HT-29 (cell line): ENCODE data around the gene MRPL57. TPM values are rescaled to one million over a fixed set of nuclear protein-coding genes. Genes with fewer than 3 reads are reported as not detected.
"Not testable (repeated sequence)": the region's sequence is repeated elsewhere in the genome, so short reads cannot be mapped to it uniquely, and the experiment has no call there.

Source experiments
- DNase-seq: peaks from one replicate; pipeline ENCODE4 v3.0.0-alpha.2; 2015; ENCODE audit warnings: low spot score
- total RNA-seq: library from RNA; depleted of rRNA; stranded (reverse); fragments of >200 nt; shearing (Covaris generic); gene quantifications from 2 replicates; pipeline ENCODE4 v1.2.3, GENCODE V29; 2014; rRNA removed

MRPL57 gene
- total RNA-seq, result 112 and 143 TPM in 2 replicates

DNA sequence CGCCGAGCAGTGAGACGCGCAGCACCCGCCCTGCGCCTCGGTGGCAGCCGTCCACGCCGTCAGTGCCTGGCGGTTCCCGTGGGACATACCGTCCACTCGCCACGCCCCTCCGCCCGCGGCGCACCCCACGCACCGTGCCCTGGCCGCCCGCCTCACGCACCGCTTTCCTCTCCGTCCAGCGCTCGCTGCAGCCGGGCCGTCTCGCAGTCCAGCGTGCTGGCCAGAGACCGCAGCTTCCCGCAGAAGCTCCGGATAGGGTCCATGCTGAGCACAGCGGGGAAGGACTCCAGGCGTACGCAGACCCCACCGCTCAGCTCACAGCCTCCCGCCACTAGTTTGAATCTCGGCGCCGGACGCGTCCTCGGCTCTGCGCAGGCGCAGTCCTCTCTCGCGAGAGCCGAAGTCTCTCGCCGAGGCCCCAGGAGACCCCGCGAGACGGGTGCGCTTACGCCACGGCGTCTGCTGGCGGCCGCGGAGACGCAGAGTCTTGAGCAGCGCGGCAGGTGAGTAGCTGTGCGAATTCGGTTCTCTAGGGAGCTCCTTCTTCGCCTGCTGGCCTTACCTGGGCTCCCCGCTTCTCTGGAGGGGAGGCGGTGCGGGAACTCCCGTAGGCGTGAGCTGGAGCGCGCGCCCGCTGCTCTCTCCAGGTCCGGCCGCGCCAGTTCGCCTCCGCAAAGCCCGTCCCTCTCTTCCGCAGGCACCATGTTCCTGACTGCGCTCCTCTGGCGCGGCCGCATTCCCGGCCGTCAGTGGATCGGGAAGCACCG lies at the start of gene MRPL57, which contains the start of gene SKA3:
Gene MRPL57, plus strand, starts transcription at position 444 of the 767 bp plus-strand sequence. Its CDS starts 259 bp downstream, at position 703.
Gene SKA3, minus strand, starts transcription at position 338 of the 767 bp plus-strand sequence. Its CDS starts 75 bp downstream, at position 263.
- DNase-seq, result peak; percentile 100

DNA sequence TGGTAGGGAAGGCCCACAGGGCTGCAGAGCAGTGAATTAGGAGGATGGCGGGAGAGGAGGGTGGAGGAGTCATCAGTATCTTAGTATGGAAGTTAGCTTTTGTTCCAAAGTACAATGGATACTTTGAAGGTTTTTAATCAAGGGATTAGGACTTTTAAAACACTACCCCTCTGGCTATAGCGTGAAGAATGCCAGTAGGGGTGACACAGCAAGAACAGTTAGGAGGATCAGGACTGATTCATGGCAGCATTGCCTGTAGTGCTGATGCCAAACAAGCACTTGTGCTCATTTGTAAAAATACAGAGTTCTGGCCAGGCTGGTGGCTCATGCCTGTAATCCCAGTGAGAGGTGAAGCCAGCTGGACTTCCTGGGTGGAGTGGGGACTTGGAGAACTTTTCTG lies 46.3 kb upstream of the MRPL57 start:
- no peak for DNase-seq

DNA sequence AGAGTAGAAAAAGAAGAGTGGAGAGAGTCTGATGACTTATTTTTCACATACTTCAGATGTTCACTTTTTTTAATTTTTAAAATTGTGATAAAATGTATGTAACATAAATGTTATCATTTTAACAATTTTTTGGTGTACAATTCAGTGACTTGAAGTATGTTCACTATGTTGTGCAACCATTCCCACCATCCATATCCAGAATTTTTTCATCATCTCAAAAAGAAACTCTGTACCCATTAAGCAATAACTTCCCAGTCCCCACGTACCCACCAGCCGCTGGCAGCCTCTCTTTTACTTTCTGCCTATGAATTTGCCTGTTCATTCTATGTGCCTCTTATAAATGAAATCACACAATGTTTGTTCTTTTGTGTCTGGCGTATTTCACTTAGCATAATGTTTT lies 43.4 kb upstream of the MRPL57 start:
- DNase-seq, result no peak

DNA sequence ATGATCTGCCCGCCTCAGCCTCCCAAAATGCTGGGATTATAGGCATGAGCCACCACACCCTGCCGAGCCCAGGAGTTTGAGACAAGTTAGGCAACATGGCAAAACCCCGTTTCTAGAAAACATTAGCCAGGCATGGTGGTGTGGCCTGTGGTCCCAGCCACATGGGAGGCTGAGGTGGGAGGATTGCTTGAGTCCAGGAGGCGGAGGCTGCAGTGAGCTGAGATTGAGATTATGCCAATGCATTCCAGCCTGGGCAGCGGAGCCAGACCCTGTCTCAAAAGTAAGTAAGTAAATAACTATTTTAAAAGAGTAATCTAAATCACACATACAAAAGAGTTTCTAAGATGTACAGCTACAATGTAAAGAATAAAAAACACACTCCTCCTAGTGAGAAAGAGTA lies 42.0 kb upstream of the MRPL57 start:
- no peak for DNase-seq

DNA sequence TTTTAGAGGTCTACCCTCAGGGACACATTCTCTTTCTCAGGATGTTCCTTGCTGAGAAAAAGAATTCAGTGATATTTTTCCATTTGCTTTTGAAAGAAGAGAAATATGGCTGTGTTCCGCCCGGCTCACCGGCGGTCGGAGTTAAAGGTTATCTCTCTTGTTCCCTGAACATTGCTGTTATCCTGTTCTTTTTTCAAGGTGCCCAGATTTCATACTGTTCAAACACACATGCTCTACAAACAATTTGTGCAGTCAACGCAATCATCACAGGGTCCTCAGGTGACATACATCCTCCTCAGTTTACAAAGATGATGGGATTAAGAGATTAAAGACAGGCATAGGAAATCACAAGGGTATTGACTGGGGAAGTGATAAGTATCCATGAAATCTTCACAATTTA lies 40.6 kb upstream of the MRPL57 start:
- not testable (repeated sequence) for DNase-seq

DNA sequence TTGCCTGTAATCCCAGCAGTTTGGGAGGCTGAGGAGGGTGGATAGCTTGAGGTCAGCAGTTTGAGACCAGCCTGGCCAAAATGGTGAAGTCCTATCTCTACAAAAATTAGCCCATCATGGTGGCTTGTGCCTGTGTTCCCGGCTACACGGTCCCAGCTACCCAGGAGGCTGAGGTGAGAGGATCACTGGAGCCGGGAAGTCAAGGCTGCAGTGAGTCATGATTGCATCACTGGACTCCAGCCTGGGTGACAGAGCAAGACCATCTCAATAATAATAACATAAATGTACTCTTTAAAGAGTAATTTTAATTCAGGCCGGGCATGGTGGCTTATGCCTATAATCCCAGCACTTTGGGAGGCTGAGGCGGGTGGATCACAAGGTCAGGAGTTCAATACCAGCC lies 38.8 kb upstream of the MRPL57 start:
- DNase-seq, result no peak

DNA sequence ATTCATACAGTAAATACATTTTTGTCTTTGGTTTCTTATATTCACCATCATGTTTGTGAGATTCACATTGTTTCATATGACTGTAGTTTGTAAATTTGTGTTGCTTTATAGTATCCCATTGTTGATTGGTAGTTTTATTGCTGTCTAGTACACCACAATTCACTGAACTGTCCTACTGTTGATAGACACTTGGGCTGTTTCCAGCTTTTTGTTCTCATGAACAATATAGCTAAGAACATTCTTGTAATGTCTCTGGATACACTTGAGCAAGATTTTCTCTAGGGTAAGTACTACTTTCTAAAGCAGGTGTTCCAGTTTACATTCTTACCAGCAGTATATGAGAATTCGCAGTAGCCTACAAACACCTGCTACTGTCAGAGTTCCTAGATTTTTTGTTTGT lies 37.9 kb upstream of the MRPL57 start:
- no peak for DNase-seq

DNA sequence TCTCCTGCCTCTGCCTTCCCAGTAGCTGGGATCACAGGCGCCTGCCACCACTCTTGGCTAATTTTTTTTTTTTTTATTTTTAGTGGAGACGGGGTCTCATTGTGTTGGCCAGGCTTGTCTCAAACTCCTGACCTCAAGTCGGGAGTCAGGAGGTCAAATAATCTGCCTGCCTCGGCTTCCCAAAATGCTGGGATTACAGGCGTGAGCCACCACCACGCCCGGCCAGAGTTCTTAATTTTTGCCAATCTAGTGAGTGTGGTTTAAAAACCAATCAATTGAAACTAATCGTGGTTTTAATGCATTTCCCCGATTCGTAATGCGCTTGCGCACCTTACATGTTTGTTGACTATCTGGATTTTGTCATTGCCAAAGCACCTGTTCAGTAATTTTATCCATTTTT lies 37.1 kb upstream of the MRPL57 start:
- DNase-seq, result no peak

DNA sequence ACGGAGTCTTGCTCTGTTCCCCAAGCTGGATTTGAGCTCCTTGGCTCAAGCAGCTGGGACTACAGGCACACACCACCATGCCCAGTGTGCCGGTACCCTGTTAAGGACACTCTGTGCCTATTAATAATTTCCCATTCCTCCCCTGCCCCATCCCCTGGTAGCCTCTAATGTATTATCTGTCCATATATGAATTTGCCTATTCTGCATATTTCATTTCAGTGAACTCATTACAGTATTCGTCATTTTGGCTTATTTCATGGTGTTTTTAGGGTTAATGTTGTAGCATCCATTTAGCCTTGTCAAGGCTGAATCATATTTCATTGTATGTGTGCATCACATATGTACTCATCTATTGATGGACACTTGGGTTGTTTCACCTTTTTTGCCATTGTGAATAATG lies 33.7 kb upstream of the MRPL57 start:
- no peak for DNase-seq

DNA sequence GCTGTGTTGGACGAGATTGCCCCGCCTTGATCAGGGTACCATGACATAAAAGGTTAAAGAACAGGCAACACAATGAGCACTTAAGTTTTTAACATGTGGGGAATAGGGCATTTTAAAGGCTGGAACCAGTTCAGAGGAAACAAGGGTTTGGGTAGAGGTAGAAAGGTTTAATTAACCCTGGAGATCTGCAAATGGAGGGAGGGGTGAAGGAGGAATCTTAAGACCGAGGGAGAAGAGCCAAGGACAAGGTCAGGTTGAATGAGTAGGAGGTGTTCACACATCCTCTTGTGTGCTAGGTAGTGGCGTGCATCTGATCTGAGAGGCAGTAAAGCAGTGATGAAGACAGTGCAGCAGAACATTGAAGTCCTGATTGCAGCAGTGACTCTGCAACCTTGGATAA lies 28.6 kb upstream of the MRPL57 start:
- DNase-seq, result no peak

DNA sequence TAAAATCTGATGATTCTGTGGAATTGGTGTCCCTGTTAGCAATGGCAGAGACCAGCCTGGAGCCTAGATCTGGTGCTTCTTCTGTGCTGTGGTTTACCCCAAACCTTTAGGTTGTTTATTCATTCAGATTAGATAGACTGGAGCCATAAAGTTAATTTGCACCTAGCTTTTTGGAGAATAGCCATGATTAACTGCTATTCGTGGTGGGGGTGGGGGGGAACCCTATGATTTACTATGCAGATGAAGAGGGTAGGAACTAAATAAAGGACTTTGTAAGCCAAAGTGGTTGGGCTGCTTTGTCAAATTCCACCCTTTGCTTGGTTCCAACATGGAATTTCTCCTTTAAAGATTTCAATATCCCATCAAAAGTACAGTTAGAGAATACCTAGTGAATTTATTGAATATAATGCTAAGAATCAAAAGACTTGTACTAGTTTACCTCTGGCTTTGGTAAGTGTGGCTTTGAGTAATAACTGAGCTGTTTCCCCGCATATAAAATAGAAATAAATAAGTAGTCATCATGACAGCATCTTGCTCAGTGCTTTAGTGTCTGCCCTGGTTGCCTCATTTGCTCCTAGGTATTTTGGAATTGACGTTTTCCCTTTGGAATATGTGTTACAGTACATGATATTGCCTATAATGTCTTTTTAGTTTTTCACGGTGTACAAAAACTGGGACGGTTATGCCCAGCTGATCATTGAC lies 27.8 kb upstream of the MRPL57 start:
- no peak for DNase-seq

DNA sequence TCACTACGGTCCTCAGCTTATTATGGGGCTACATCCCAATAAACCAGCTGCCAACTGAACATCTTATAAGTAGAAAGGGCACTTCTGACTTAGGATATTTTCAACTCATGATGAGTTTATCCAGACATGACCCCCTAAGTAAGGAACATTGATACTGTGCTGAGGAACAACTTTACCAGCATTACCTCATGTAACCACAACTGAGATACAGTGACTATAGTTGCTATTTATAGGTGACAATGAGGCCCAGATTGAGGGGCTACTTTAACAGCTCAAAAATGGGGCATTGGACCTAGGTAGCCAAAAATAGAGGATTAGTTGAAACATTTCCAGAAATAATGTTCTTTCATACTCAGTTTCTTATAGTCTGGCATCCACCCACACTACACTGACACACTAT lies 26.9 kb upstream of the MRPL57 start:
- DNase-seq, result no peak

DNA sequence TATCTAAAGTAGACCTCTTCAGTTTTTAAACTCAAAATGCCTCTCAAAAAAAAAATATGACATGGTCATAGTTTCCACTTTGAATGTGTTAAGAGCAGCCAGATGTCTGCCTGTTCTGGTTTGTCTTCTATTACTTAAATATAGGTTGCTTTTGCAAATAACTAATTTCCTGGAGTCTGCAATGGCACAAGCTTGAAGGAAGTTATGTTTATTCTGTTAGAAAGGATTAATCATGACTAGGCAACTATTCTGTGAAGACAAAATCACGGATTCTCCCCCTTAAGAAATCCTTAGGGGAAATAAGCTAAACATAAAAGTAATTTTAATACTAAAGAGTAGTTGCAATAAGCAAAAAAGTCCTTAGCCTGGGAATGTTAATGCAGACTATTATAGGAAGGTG lies 26.4 kb upstream of the MRPL57 start:
- DNase-seq, result no peak

DNA sequence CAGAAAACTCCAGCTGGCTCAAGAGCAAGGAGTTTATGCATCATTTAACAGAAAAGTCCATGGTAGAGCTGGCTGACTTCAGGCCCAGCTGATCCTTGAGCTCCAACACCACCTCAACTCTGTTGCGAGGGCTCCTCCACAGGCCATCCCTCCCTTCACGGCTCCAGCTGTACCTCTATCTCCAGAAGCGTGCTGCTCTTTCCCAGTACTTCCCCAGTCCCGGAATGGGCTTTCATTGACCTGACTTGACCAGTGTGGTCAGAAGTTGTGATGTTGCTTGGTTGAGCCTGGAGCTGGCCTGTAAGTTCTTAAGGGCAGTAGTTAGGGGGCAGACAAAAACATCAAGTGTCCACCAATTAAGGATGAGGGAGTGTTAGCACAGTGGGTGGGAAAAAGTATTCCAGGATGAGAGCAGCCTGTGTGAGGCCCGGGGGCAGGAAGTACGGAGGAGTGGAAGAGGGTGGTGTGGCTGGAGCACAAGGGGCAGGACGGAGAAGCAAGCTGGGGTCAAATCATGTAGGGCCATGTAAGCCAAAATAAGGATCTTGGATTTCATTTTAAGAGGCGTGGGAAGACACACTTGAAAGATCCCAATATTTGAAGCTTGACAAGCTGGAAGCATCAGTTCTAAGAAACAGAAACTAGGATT lies 24.1 kb upstream of the MRPL57 start:
- no peak for DNase-seq

DNA sequence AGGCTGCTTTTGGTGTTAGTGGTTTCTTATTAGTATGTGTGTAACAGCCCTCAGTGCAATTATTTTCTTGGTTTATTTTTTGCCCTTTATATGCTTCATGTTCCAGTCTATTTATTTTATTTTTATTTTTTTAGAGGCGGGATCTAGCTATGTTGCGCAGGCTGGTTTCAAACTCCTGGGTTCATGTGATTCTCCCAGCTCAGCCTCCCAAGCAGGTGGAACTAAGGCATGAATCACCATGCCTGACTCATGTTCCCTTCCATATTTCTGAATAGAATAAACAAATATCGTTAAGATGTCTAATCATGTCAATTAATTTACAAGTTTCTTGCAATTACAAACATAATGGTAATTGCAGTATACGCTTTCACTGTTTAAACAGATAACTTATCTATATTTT lies 11.8 kb upstream of the MRPL57 start:
- DNase-seq, result no peak

DNA sequence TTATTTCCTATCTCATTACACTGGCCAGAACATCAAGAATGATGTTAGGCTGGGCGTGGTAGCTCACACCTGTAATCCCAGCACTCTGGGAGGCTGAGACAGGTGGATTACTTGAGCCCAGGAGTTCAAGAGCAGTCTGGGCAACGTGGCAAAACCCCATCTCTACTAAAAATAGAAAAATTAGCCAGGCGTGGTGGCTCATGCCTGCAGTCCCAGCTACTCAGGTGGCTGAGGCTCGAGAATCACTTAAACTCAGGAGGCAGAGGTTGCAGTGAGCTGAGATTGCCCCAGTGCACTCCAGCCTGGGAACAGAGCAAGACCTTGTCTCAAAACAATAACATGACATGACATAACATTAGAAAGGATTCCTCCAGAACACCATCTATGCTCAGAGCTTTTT lies 10.9 kb upstream of the MRPL57 start:
- DNase-seq, result not testable (repeated sequence)

DNA sequence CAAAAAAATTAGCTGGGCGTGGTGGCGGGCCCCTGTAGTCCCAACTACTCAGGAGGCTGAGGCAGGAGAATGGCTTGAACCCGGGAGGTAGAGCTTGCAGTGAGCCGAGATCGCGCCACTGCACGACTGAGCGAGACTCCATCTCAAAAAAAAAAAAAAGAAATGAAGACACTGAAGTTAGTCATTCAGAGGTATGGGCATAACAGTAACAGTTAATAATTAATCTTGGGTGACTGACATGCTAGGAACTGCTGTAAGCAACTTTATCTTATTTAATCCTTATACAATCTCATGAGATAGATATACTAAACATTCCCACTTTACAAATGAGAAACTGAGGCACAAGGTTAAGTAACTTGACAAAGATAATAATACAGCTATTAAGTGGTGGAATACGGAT lies 5.0 kb upstream of the MRPL57 start:
- DNase-seq, result no peak

DNA sequence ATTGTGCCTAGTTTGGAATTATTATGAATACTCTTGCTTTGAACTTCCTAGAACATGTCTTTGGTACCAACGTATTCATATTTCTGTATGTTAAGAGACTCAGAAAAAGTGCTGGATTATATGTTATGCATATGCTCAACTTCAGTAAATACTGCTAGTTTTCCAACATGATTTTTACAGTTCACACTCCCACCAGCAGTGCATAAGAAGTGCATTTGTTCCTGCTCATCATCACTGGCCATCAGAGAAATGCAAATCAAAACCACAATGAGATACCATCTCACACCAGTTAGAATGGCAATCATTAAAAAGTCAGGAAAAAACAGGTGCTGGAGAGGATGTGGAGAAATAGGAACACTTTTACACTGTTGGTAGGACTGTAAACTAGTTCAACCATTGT lies 2.7 kb upstream of the MRPL57 start:
- DNase-seq, result not testable (repeated sequence)

DNA sequence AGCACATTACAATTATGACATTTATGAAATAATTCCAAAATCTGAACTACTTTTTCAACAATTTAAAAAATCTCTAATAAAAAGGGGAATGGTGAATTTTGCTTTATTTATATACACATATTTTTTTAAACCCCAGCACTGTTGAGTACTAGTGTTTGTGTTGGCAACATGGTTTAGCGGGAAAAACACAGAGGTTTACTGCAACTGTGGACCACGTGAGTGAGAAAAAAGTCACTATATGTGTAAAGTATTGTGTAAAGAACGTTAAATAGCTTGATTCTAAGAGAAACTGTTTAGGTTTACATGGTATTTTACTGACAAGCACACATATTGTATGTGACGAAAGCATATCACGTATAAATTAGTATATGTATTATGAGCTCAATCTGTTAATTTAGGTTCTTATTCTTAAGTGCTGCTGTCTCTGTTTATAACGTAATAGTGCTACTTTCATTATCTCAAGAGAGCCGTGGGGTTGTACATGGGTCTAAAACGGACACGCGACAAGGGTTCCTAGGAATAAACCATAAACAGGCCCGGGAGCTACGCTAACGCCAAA lies 723 bp upstream of the MRPL57 start:
- peak; percentile 88 for DNase-seq

DNA sequence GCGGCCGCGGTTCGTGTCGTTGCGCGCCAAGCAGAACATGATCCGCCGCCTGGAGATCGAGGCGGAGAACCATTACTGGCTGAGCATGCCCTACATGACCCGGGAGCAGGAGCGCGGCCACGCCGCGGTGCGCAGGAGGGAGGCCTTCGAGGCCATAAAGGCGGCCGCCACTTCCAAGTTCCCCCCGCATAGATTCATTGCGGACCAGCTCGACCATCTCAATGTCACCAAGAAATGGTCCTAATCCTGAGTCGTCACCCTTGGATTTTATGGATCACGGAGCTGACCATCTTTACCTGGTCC lies 475 bp downstream of the MRPL57 start:
- DNase-seq, result no peak

DNA sequence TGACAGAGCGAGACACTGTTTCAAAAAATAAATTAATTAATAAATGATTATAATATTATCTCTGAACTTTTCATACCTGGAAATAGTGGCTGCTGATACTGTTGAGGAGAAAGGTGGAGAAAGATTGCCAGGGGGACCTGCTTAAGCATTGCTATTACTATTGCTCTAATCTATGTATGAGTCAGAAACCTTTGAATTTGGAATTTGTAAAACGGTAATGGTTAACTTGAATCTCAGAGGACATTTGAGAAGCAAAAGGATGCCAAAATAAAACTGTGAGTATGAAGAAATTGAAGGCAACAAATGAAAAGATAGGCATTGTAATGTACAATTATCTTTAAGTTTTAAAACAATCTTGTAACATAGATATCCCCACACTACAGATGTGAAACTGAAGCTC lies 5.2 kb downstream of the MRPL57 start:
- no peak for DNase-seq

DNA sequence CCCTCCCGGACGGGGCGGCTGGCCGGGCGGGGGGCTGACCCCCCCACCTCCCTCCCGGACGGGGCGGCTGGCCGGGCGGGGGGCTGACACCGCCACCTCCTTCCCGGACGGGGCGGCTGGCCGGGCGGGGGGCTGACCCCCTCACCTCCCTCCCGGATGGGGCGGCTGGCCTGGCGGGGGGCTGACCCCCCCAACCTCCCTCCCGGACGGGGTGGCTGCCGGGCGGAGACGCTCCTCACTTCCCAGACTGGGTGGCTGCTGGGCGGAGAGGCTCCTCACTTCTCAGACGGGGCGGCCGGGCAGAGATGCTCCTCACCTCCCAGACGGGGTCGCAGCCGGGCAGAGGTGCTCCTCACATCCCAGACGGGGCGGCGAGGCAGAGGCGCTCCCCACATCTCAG lies 10.0 kb downstream of the MRPL57 start:
- DNase-seq, result not testable (repeated sequence)
